Loucy (cell line): Measurements from ENCODE around the gene PCDHGC5.

Source experiments
- CTCF ChIP-seq: fragments of 200-600 bp; sonication (generic); conservative IDR thresholded peaks from 2 replicates; pipeline ENCODE4 v1.5.1; 2014; ENCODE audit warnings: mild to moderate bottlenecking, antibody characterized with exemption, low read length
- EZH2phosphoT487 ChIP-seq: fragments of 200-600 bp; IDR thresholded peaks from 2 replicates; pipeline ENCODE4 v1.6.1; 2018; ENCODE audit warnings: antibody characterized with exemption, mild to moderate bottlenecking, moderate library complexity, borderline replicate concordance

GRCh38 chr5:141529873-141530272 lies 41.0 kb downstream of the PCDHGC5 start:
- TF ChIP-seq CTCF (no peak), EZH2phosphoT487 (no peak)
